Measurements from ENCODE around the gene DAZAP1. TPM values are rescaled to one million over a fixed set of nuclear protein-coding genes. Genes with fewer than 3 reads are reported as not detected.

The DAZAP1 gene
- polyA plus RNA-seq, 1 of the 3 experiments (the other 2 are of a cell fraction) = 54.3 TPM

DNA sequence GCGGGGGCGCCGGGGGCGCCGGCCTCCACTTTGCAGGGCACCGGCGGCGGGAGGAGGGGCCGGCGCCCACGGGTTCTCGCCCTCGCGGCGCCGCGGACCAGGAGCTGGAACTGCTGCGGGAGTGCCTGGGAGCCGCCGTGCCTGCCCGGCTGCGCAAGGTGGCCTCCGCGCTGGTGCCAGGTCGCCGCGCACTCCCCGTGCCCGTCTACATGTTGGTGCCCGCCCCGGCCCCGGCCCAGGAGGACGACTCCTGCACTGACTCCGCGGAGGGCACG, 59.8 kb downstream of the DAZAP1 start:
- DNase-seq = no peak
- POLR2A ChIA-PET = interaction anchor here (0.9 to 1.4 kb wide), 2 partner anchors 23 to 31 kb away, joined by 3 to 5 read pairs; no protein-coding TSS in a partner anchor
- no peak overlapping the region for H3K4me3 ChIP-seq (ENCODE audit: low read depth in 2 of 2, low read length in 1 of 2)
- no peaks in the 10 kb centered on the region for H3K27me3 ChIP-seq (ENCODE audit: insufficient read depth)
- peaks cover 5% of the 10 kb centered on the region; the same call in 1 of the 2 replicates for H3K79me2 ChIP-seq (ENCODE audit: insufficient read depth)
- H3K36me3 ChIP-seq (replicated peaks in 1 of 2; ENCODE audit: control insufficient read depth in 1 of 2, insufficient read depth in 2 of 2, low read length in 1 of 2) = peaks cover 0 to 22% of the 10 kb centered on the region in 2 experiments
- H3F3A ChIP-seq (replicated peaks; ENCODE audit: insufficient read depth) = peaks cover 3% of the 10 kb centered on the region
- no peak overlapping the region for H3K4me2 ChIP-seq
- CTCF ChIA-PET = interaction anchor here (2.7 kb wide), 1 partner anchor 22 kb away, joined by 11 read pairs; no protein-coding TSS in a partner anchor
- H3K27ac ChIP-seq (ENCODE audit: low read depth in 2 of 2, low read length in 1 of 2) = no peak overlapping the region
- no peak overlapping the region for H3K9ac ChIP-seq
- H3K4me1 ChIP-seq (ENCODE audit: control insufficient read depth in 1 of 2, insufficient read depth in 2 of 2, low read depth in 1 of 2, low read length in 1 of 2) = no peaks in the 10 kb centered on the region
- peaks cover 4% of the 10 kb centered on the region; the same call in 1 of the 2 replicates for H4K20me1 ChIP-seq (ENCODE audit: insufficient read depth)
- TF ChIP-seq, protein P1, sequence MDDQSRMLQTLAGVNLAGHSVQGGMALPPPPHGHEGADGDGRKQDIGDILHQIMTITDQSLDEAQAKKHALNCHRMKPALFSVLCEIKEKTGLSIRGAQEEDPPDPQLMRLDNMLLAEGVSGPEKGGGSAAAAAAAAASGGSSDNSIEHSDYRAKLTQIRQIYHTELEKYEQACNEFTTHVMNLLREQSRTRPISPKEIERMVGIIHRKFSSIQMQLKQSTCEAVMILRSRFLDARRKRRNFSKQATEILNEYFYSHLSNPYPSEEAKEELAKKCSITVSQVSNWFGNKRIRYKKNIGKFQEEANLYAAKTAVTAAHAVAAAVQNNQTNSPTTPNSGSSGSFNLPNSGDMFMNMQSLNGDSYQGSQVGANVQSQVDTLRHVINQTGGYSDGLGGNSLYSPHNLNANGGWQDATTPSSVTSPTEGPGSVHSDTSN (IDR thresholded peaks at IDR 0.05) = no peak
- H3K9me2 ChIP-seq = no peaks in the 10 kb centered on the region
- WGBS (ENCODE audit: low lambda C conversion rate) = 87% methylated on average over 3 of the region's 36 CpGs
- H2AFZ ChIP-seq (ENCODE audit: low read depth) = no peak overlapping the region
- H3K9me3 ChIP-seq = no peaks in the 10 kb centered on the region

DNA sequence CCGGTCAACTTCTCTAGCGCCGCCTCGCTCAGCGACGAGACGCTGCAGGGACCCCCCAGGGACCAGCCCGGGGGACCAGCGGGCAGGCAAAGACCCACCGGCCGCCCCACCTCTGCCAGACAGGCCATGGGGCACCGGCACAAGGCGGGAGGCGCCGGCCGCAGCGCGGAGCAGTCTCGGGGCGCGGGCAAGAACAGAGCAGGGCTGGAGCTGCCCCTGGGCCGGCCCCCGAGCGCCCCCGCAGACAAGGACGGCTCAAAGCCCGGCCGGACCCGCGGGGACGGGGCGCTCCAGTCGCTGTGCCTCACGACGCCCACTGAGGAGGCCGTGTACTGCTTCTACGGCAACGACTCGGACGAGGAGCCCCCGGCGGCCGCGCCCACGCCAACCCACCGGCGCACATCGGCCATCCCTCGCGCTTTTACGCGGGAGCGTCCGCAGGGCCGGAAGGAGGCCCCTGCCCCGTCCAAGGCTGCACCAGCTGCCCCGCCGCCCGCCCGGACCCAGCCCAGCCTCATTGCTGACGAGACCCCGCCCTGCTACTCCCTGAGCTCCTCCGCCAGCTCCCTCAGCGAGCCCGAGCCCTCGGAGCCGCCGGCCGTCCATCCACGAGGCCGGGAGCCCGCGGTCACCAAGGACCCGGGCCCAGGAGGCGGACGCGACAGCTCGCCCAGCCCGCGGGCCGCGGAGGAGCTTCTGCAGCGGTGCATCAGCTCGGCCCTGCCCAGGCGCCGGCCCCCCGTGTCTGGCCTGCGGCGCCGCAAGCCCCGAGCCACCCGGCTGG, 60.3 kb downstream of the DAZAP1 start:
- Histone ChIP-seq H4K20me1 (ENCODE audit: insufficient read depth) (peaks cover 6% of the 10 kb centered on the region; the same call in 1 of the 2 replicates), H3K79me2 (ENCODE audit: insufficient read depth) (peaks cover 8% of the 10 kb centered on the region; the same call in 1 of the 2 replicates), H2AFZ (ENCODE audit: low read depth) (no peak overlapping the region), H3K9me3 (no peaks in the 10 kb centered on the region), H3K9me2 (no peaks in the 10 kb centered on the region), H3K4me2 (no peak overlapping the region), H3K27me3 (ENCODE audit: insufficient read depth) (no peaks in the 10 kb centered on the region), H3K36me3 (replicated peaks in 1 of 2; ENCODE audit: control insufficient read depth in 1 of 2, insufficient read depth in 2 of 2, low read length in 1 of 2) (peaks cover 0 to 22% of the 10 kb centered on the region in 2 experiments), H3K4me3 (ENCODE audit: low read depth in 2 of 2, low read length in 1 of 2) (no peak overlapping the region), H3F3A (replicated peaks; ENCODE audit: insufficient read depth) (peaks cover 3% of the 10 kb centered on the region), H3K27ac (ENCODE audit: low read depth in 2 of 2, low read length in 1 of 2) (no peak overlapping the region), H3K4me1 (ENCODE audit: control insufficient read depth in 1 of 2, insufficient read depth in 2 of 2, low read depth in 1 of 2, low read length in 1 of 2) (peaks cover 0 to 4% of the 10 kb centered on the region in 2 experiments; a peak in 1 of 4 replicates), H3K9ac (no peak overlapping the region)
- POLR2A ChIA-PET = interaction anchor here (0.9 to 1.4 kb wide), 2 partner anchors 23 to 31 kb away, joined by 3 to 5 read pairs; no protein-coding TSS in a partner anchor
- TF ChIP-seq FOSL2 (IDR thresholded peaks at IDR 0.05; ENCODE audit: borderline replicate concordance, low read depth) = no peak
- TF ChIP-seq YY1 (IDR thresholded peaks at IDR 0.05; ENCODE audit: low read depth) = no peak
- TF ChIP-seq, protein P2, sequence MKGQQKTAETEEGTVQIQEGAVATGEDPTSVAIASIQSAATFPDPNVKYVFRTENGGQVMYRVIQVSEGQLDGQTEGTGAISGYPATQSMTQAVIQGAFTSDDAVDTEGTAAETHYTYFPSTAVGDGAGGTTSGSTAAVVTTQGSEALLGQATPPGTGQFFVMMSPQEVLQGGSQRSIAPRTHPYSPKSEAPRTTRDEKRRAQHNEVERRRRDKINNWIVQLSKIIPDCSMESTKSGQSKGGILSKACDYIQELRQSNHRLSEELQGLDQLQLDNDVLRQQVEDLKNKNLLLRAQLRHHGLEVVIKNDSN (IDR thresholded peaks at IDR 0.05; ENCODE audit: borderline replicate concordance, low read depth) = no peak
- no peak for TF ChIP-seq MXI1 (IDR thresholded peaks at IDR 0.05; ENCODE audit: low read depth, low read length)
- no peak for TF ChIP-seq GATA2 (CRISPR knock-in tag; IDR thresholded peaks at IDR 0.05)
- TF ChIP-seq EZH2phosphoT487 (IDR thresholded peaks at IDR 0.05; ENCODE audit: borderline replicate concordance, low read depth) = no peak
- TF ChIP-seq POLR2AphosphoS5 (IDR thresholded peaks at IDR 0.05; ENCODE audit: low read depth, low read length) = no peak
- TF ChIP-seq RAD21 (IDR thresholded peaks at IDR 0.05; ENCODE audit: low read length) = no peak
- no peak for TF ChIP-seq TAF1 (IDR thresholded peaks at IDR 0.05; ENCODE audit: borderline replicate concordance, low read depth, low read length)
- TF ChIP-seq MEF2A (IDR thresholded peaks at IDR 0.05; ENCODE audit: borderline replicate concordance, low read depth) = no peak
- no peak for TF ChIP-seq RFX5 (IDR thresholded peaks at IDR 0.05; ENCODE audit: low read length)
- no peak for TF ChIP-seq SIN3A (IDR thresholded peaks at IDR 0.05; ENCODE audit: borderline replicate concordance, low read depth, low read length)
- TF ChIP-seq FOXJ3 (CRISPR knock-in tag; IDR thresholded peaks at IDR 0.05) = no peak
- TF ChIP-seq, protein P3, sequence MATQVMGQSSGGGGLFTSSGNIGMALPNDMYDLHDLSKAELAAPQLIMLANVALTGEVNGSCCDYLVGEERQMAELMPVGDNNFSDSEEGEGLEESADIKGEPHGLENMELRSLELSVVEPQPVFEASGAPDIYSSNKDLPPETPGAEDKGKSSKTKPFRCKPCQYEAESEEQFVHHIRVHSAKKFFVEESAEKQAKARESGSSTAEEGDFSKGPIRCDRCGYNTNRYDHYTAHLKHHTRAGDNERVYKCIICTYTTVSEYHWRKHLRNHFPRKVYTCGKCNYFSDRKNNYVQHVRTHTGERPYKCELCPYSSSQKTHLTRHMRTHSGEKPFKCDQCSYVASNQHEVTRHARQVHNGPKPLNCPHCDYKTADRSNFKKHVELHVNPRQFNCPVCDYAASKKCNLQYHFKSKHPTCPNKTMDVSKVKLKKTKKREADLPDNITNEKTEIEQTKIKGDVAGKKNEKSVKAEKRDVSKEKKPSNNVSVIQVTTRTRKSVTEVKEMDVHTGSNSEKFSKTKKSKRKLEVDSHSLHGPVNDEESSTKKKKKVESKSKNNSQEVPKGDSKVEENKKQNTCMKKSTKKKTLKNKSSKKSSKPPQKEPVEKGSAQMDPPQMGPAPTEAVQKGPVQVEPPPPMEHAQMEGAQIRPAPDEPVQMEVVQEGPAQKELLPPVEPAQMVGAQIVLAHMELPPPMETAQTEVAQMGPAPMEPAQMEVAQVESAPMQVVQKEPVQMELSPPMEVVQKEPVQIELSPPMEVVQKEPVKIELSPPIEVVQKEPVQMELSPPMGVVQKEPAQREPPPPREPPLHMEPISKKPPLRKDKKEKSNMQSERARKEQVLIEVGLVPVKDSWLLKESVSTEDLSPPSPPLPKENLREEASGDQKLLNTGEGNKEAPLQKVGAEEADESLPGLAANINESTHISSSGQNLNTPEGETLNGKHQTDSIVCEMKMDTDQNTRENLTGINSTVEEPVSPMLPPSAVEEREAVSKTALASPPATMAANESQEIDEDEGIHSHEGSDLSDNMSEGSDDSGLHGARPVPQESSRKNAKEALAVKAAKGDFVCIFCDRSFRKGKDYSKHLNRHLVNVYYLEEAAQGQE (IDR thresholded peaks at IDR 0.05; ENCODE audit: low read depth, low read length) = no peak
- TF ChIP-seq RXRA (IDR thresholded peaks at IDR 0.05; ENCODE audit: borderline replicate concordance, low read depth) = no peak
- no peak for TF ChIP-seq JUND (IDR thresholded peaks at IDR 0.05)
- WGBS (ENCODE audit: low lambda C conversion rate) = 98% methylated on average over 32 of the region's 92 CpGs
- CTCF ChIA-PET = interaction anchor here (2.7 kb wide), 1 partner anchor 23 kb away, joined by 11 read pairs; no protein-coding TSS in a partner anchor
- DNase-seq = no peak

All from SK-N-SH (cell line).